ENCODE measurements around the gene SLF1.

DNA sequence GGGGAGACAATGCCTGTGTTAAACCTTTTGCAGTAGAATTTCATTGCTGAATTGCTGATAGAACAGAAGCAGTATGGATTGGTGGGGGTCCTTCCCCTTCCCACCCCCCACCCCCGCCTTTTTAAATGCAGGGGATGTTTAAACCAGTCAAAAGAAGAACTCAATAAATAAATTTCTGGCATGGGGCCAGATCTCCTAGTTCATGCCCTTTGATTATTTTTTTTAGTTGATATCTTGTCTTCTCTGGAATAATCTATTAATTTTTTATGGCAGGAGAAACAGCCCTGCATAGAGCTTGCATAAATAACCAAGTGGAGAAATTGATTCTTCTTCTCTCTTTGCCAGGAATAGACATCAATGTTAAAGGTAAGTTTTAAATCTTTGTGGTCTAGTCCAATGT, 72.8 kb downstream of the SLF1 start:
- TF ChIP-seq BHLHE40 (IDR thresholded peaks at IDR 0.05; ENCODE audit: borderline replicate concordance) (no peak), FOXM1 (IDR thresholded peaks at IDR 0.05; ENCODE audit: borderline replicate concordance) (no peak), TARDBP (IDR thresholded peaks at IDR 0.05) (no peak), NFRKB (IDR thresholded peaks at IDR 0.05) (no peak)

Data from HEK293T (cell line).